Endothelial cell of umbilical vein (primary cell): ENCODE data around the gene KIAA0930. TPM values are rescaled to one million over a fixed set of nuclear protein-coding genes. Genes with fewer than 3 reads are reported as not detected.

Source experiments
- BruUV-seq: library from RNA; stranded (reverse); fragments of 400-500 nt; replicated peaks from 2 replicates; lab custom pipeline; 2021; lab: Mats Ljungman, UMichigan
- CTCF ChIA-PET: fragments of 300-600, 350-600 bp; sonication (Branson Sonifier 250); formaldehyde crosslinking; loops from one replicate; lab custom pipeline; 2021; ENCODE audit warnings: antibody characterized with exemption, inconsistent platforms; lab: Charles Lee
- POLR2A ChIA-PET: fragments of 300-600, 350-600 bp; sonication (Branson Sonifier 250); formaldehyde crosslinking; loops from one replicate; lab custom pipeline; 2021; ENCODE audit warnings: antibody characterized with exemption, inconsistent platforms; lab: Charles Lee
- DNase-seq: peaks from one replicate; pipeline ENCODE4 v3.0.0-alpha.2; 2011; ENCODE audit warnings: low read depth, low spot score
- FAIRE-seq: peaks from 2 replicates; lab custom pipeline; 2011; peaks lifted over from hg19 to GRCh38; lab: Jason Lieb, UNC
- H2AFZ ChIP-seq: 2 replicates; pipeline ENCODE4 v1.6.0; 2012; ENCODE audit warnings: low read depth, low read length, control low read depth, inconsistent platforms
- H3K27ac ChIP-seq: 2 replicates; pipeline ENCODE4 v1.5.1; 2011; ENCODE audit warnings: low read depth, mild to moderate bottlenecking, control low read depth, low read length, moderate library complexity; ENCODE audit not compliant: insufficient read depth
- H3K27me3 ChIP-seq, 2 experiments: 2 replicates each; pipeline versions ENCODE4 v1.6.0 to v1.6.1; 2011; ENCODE audit warnings: low read length in 2 of 2, mixed read lengths in 1 of 2; ENCODE audit not compliant: control insufficient read depth in 2 of 2, insufficient read depth in 2 of 2
- H3K36me3 ChIP-seq, 2 experiments: 2 replicates in 1 of 2; 3 replicates in 1 of 2; pipeline ENCODE4 v1.5.1; 2011; ENCODE audit warnings: low read length in 2 of 2, mild to moderate bottlenecking in 1 of 2, moderate library complexity in 1 of 2; ENCODE audit not compliant: control insufficient read depth in 2 of 2, insufficient read depth in 2 of 2; ENCODE audit errors: extremely low read depth in 1 of 2
- H3K4me1 ChIP-seq: 3 replicates; pipeline ENCODE4 v1.5.1; 2011; ENCODE audit warnings: mild to moderate bottlenecking, low read length; ENCODE audit not compliant: control insufficient read depth, insufficient read depth; ENCODE audit errors: extremely low read depth
- H3K4me2 ChIP-seq: 2 replicates; pipeline ENCODE4 v1.6.1; 2011; ENCODE audit warnings: low read length, control low read depth, mixed read lengths; ENCODE audit not compliant: insufficient read depth
- H3K4me3 ChIP-seq, 3 experiments: fragments of 200-600 bp in 1 of 3; sonication (generic), shearing (Covaris generic) in 1 of 3; replicated peaks in 1 of 3; 2 replicates each; pipeline ENCODE4 v1.5.1; 2011 to 2016; ENCODE audit warnings: control low read depth in 3 of 3, low read length in 3 of 3, mild to moderate bottlenecking in 2 of 3, inconsistent platforms in 1 of 3, low read depth in 1 of 3, moderate library complexity in 1 of 3; ENCODE audit not compliant: insufficient read depth in 1 of 3
- H3K79me2 ChIP-seq: 2 replicates; pipeline ENCODE4 v1.6.0; 2012; ENCODE audit warnings: low read length, inconsistent platforms; ENCODE audit not compliant: control insufficient read depth, insufficient read depth
- H3K9ac ChIP-seq: replicated peaks from 2 replicates; pipeline ENCODE3; 2011; ENCODE audit warnings: low read length, control low read depth; ENCODE audit not compliant: insufficient read depth; ENCODE audit errors: extremely low read depth
- H3K9me1 ChIP-seq: replicated peaks from 3 replicates; pipeline ENCODE4 v1.6.0; 2011; ENCODE audit warnings: mild to moderate bottlenecking, low read length; ENCODE audit not compliant: control insufficient read depth, insufficient read depth; ENCODE audit errors: extremely low read depth
- H3K9me3 ChIP-seq: replicated peaks from 2 replicates; pipeline ENCODE4 v1.5.1; 2012; ENCODE audit warnings: low read length, inconsistent platforms; ENCODE audit not compliant: control insufficient read depth, insufficient read depth
- H4K20me1 ChIP-seq: replicated peaks from 2 replicates; pipeline ENCODE3; 2011; ENCODE audit warnings: mild to moderate bottlenecking, low read length; ENCODE audit not compliant: control insufficient read depth, insufficient read depth; ENCODE audit errors: extremely low read depth
- CTCF ChIP-seq, 2 donors: IDR thresholded peaks; 1 replicate in 1 of 2; 2 replicates in 1 of 2; pipeline ENCODE4 v1.5.1; 2011; ENCODE audit warnings: low read length in 2 of 2, mild to moderate bottlenecking in 2 of 2, moderate library complexity in 2 of 2, control low read depth in 1 of 2, inconsistent platforms in 1 of 2, low read depth in 1 of 2; ENCODE audit not compliant: insufficient read depth in 1 of 2; ENCODE audit errors: extremely low read depth in 1 of 2
- EZH2 ChIP-seq: IDR thresholded peaks from 2 replicates; pipeline ENCODE4 v1.6.1; 2012; ENCODE audit warnings: borderline replicate concordance, low read depth, mild to moderate bottlenecking, moderate library complexity, low read length, inconsistent platforms; ENCODE audit not compliant: severe bottlenecking
- FOS ChIP-seq: IDR thresholded peaks from 2 replicates; pipeline ENCODE4 v1.6.1; 2011; ENCODE audit warnings: mild to moderate bottlenecking, low read length, moderate library complexity, borderline replicate concordance; ENCODE audit not compliant: insufficient read depth
- GATA2 ChIP-seq: IDR thresholded peaks from 2 replicates; pipeline ENCODE4 v1.7.0; 2011; ENCODE audit warnings: low read depth, mild to moderate bottlenecking, moderate library complexity, mixed read lengths, low read length; ENCODE audit not compliant: insufficient read length, insufficient read depth
- JUN ChIP-seq: IDR thresholded peaks from 2 replicates; pipeline ENCODE4 v1.6.1; 2011; ENCODE audit warnings: borderline replicate concordance, low read depth; ENCODE audit not compliant: insufficient read length, insufficient read depth
- MYC ChIP-seq: IDR thresholded peaks from one replicate; pipeline ENCODE4 v1.6.1; 2011; ENCODE audit warnings: mild to moderate bottlenecking, low read depth, low read length
- POLR2A ChIP-seq: IDR thresholded peaks from 2 replicates; pipeline ENCODE4 v1.6.1; 2012; ENCODE audit warnings: low read depth, mild to moderate bottlenecking, control low read depth, low read length
- POLR2AphosphoS5 ChIP-seq: IDR thresholded peaks from 2 replicates; pipeline ENCODE4 v1.6.1; 2012; ENCODE audit warnings: low read depth, mild to moderate bottlenecking, control low read depth, low read length, moderate library complexity; ENCODE audit not compliant: insufficient read depth
- dilution Hi-C: fragments of 300-500 bp; cut with MboI; formaldehyde crosslinking; loops from one replicate; pipeline ENCODE4 v1.15.0; 2019; ENCODE audit warnings: low sequenced_read_pairs; ENCODE audit not compliant: extremely low pct_ligation_motif_present
- intact Hi-C: fragments of 100-400 bp; cut with micrococcal nuclease; formaldehyde crosslinking; loops from one replicate; pipeline ENCODE4 v1.10.0; 2022
- polyA plus RNA-seq, 4 experiments: library from polyadenylated mRNA; depleted of rRNA in 3 of 4; stranded (reverse) in 3 of 4; unstranded in 1 of 4; fragments of >200 nt; gene quantifications; 2 replicates each; pipeline versions ENCODE4 v1.2.1 to v1.2.3, GENCODE V29; 2011 to 2012; ENCODE audit warnings: missing spikeins in 1 of 4
- total RNA-seq: library from RNA; stranded (reverse); gene quantifications from 2 replicates; pipeline ENCODE4 v1.2.3, GENCODE V29; 2021
- TF ChIP-seq, protein P1 (sequence below): IDR thresholded peaks from 2 replicates; pipeline ENCODE4 v1.6.1; 2011; ENCODE audit not compliant: insufficient read depth, insufficient read length

The KIAA0930 gene
- total and polyA plus RNA-seq, 2 donors (not counting 3 experiments of a cell fraction or from before 2014, with no cell fraction given): 37.9 to 53.6 TPM

DNA sequence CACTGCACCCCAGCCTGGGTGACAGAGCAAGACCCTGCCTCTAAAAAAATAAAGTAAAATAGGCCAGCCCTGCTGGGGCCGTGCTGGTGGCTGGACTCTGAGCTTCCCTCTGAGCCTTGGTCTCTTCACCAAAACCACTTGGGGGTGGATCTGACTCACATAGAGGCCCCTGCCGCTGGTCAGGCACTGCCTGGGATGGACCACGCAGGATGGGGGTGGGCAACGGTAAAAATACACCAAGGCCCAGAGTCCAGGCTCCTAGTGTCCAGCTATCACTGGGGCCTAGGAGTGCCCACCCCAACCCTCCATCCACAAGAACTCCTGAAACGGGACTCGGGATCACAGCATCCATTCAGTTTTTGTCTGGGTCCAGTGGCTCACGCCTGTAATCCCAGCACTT is 31.8 kb upstream of the KIAA0930 start:
- dilution Hi-C loops (loop anchor here (10.0 kb wide), 1 partner anchor 102 kb away; no protein-coding TSS in a partner anchor), intact Hi-C loops (no loop called here)
- no peak overlapping the region for H2AFZ ChIP-seq
- H3K79me2 ChIP-seq: no peaks in the 10 kb centered on the region
- TF ChIP-seq FOS (no peak), MYC (no peak), POLR2AphosphoS5 (no peak), GATA2 (no peak), JUN (no peak), POLR2A (no peak), EZH2 (no peak), CTCF (IDR thresholded peaks at IDR 0.05; ENCODE audit: extremely low read depth in 1 of 2, insufficient read depth in 1 of 2, low read depth in 1 of 2, low read length in 2 of 2) (no peak)
- TF ChIP-seq, protein P1, sequence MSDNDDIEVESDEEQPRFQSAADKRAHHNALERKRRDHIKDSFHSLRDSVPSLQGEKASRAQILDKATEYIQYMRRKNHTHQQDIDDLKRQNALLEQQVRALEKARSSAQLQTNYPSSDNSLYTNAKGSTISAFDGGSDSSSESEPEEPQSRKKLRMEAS: no peak
- ChIA-PET POLR2A (no interaction called here), CTCF (interaction anchor here (1.2 to 2.4 kb wide), 2 partner anchors 165 to 282 kb away, joined by 4 to 5 read pairs; no protein-coding TSS in a partner anchor)
- no peak overlapping the region for H3K27ac ChIP-seq
- peaks cover 6% of the 10 kb centered on the region for H3K4me1 ChIP-seq
- no peaks in the 10 kb centered on the region for H3K36me3 ChIP-seq
- H3K4me3 ChIP-seq: no peak overlapping the region
- peaks cover 4 to 7% of the 10 kb centered on the region in 2 experiments for H3K27me3 ChIP-seq
- no peak overlapping the region for H3K9ac ChIP-seq
- no peak overlapping the region for H3K4me2 ChIP-seq
- no peak for DNase-seq
- no TSS peak for BruUV-seq
- H3K9me3 ChIP-seq: no peaks in the 10 kb centered on the region
- H4K20me1 ChIP-seq: no peaks in the 10 kb centered on the region
- no peak for FAIRE-seq
- no peaks in the 10 kb centered on the region for H3K9me1 ChIP-seq
